Adrenal gland (tissue), 12 donors: Measurements from ENCODE around the gene TMEM26. TPM values are rescaled to one million over a fixed set of nuclear protein-coding genes. Genes with fewer than 3 reads are reported as not detected.

Experiments used
- DNase-seq, 7 donors: peaks; one replicate each; pipeline ENCODE4 v3.0.0-alpha.2; 2019 to 2020
- H3K27ac ChIP-seq, 5 donors: fragments of 200-600 bp; sonication (generic) in 4 of 5; 1 replicate in 3 of 5; 2 replicates in 2 of 5; pipeline versions ENCODE4 v1.5.1 to v1.8.0; 2016 to 2020; ENCODE audit warnings: mild to moderate bottlenecking in 1 of 5
- H3K27me3 ChIP-seq: fragments of 200-600 bp; 2 replicates; pipeline ENCODE4 v1.8.0; 2021
- H3K36me3 ChIP-seq, 2 donors: fragments of 200-600 bp; replicated peaks in 1 of 2; 1 replicate in 1 of 2; 2 replicates in 1 of 2; pipeline versions ENCODE4 v1.5.1 to v1.8.0; 2018 to 2022
- H3K4me1 ChIP-seq, 2 donors: fragments of 200-600 bp; replicated peaks in 1 of 2; 1 replicate in 1 of 2; 2 replicates in 1 of 2; pipeline versions ENCODE4 v1.5.1 to v1.8.0; 2018 to 2021
- H3K4me3 ChIP-seq, 4 donors: fragments of 200-600 bp; sonication (generic) in 3 of 4; one replicate each; pipeline ENCODE4 v1.5.1; 2016 to 2018
- H3K9me3 ChIP-seq, 3 donors: fragments of 200-600 bp; sonication (generic) in 1 of 3; replicated peaks in 1 of 3; 1 replicate in 2 of 3; 2 replicates in 1 of 3; pipeline versions ENCODE4 v1.5.1 to v1.8.0; 2016 to 2021
- CTCF ChIP-seq, 6 experiments: fragments of 450-650 bp in 4 of 6; fragments of 200-600 bp in 2 of 6; sonication (generic) in 1 of 6; IDR thresholded peaks; 1 replicate in 5 of 6; 2 replicates in 1 of 6; pipeline versions ENCODE4 v1.5.1 to v1.8.0; 2016 to 2021; ENCODE audit warnings: antibody characterized with exemption in 6 of 6, mild to moderate bottlenecking in 2 of 6, moderate library complexity in 1 of 6
- POLR2A ChIP-seq, 2 donors: fragments of 450-650 bp; IDR thresholded peaks; one replicate each; pipeline ENCODE4 v1.6.1; 2017; ENCODE audit warnings: antibody characterized with exemption in 2 of 2, mild to moderate bottlenecking in 2 of 2, moderate library complexity in 1 of 2
- WGBS, 4 donors: extraction: QIAGEN DNeasy Blood & Tissue Kit in 2 of 4; methylation state at CpG; one replicate each; pipeline versions ENCODE4 v1.1.5 to v1.1.7; 2013 to 2017; 5-methylcytosine and 5-hydroxymethylcytosine counted together
- intact Hi-C, 2 donors: fragments of 100-400 bp; cut with DNase I; formaldehyde crosslinking; loops; one replicate each; pipeline versions ENCODE4 v1.14.1 to v1.15.0; 2022 to 2023
- polyA plus RNA-seq, 3 donors: library from polyadenylated mRNA; stranded (reverse); fragments of 200-250 nt in 2 of 3; fragments of 350-450 nt in 1 of 3; fragmentation: Illumina TruSeq in 1 of 3; extraction: RNeasy Lipid Tissue Mini Kit (QIAGEN cat#74804) in 1 of 3; gene quantifications; one replicate each; pipeline ENCODE4 v1.2.3, GENCODE V29; 2013 to 2014
- total RNA-seq, 9 donors: library from RNA; depleted of rRNA in 4 of 9; stranded (reverse); fragments of >200 nt in 4 of 9; fragments of 120-200 nt in 1 of 9; fragmentation: NEBNext Ultra II Directional in 1 of 9; extraction: Animal tissue kit (Norgen Biotek cat#: 25700) in 1 of 9; gene quantifications; one replicate each; pipeline versions ENCODE4 v1.1.0 to v1.2.4, GENCODE V29; 2013 to 2023
- donor health status: healthy with polysubstance abuse.
- donor health status: Bipolar disorder and iron deficiency.
- donor health status: DM: yes; HTN: yes; CAD: no.
- donor health status: DM: no; HTN: no; CAD: no.
- donor health status: DM: no; HTN: no; CAD: no.
- donor health status: DM: yes; HTN: yes; CAD: no.

The TMEM26 gene
- total and polyA plus RNA-seq, 12 donors = 0.36 to 51.7 (median 1.9) TPM

GRCh38 chr10:61452151-61452651 lies 980 bp downstream of the TMEM26 start:
- no peaks in the 10 kb centered on the region for H3K36me3 ChIP-seq
- TF ChIP-seq POLR2A (IDR thresholded peaks at IDR 0.05) (no peak), CTCF (IDR thresholded peaks at IDR 0.05) (no peak)
- intact Hi-C loops = no loop called here
- peak overlapping the region in 2 of 4 donors; percentile 27 to 62 for H3K4me3 ChIP-seq
- H3K27ac ChIP-seq = peak overlapping the region in 1 of 5 donors; percentile 66
- no peak for DNase-seq
- H3K27me3 ChIP-seq = no peaks in the 10 kb centered on the region
- H3K9me3 ChIP-seq = no peaks in the 10 kb centered on the region
- H3K4me1 ChIP-seq = peaks cover 6 to 9% of the 10 kb centered on the region in 2 donors
- WGBS, 4 donors = 5 to 13% (median 9%) methylated on average over 7 to 28 of the region's 28 CpGs

GRCh38 chr10:61451357-61451756 lies 1.8 kb downstream of the TMEM26 start:
- DNase-seq = no peak
- Histone ChIP-seq H3K27me3 (no peaks in the 10 kb centered on the region), H3K4me3 (no peak overlapping the region), H3K27ac (no peak overlapping the region), H3K9me3 (no peaks in the 10 kb centered on the region), H3K4me1 (peaks cover under 1 to 3% of the 10 kb centered on the region in 2 donors), H3K36me3 (no peaks in the 10 kb centered on the region)
- intact Hi-C loops = no loop called here
- WGBS, 4 donors = 74 to 85% (median 78%) methylated on average over 3 of the region's 3 CpGs
- TF ChIP-seq CTCF (IDR thresholded peaks at IDR 0.05) = no peak
- no peak for TF ChIP-seq POLR2A (IDR thresholded peaks at IDR 0.05)

GRCh38 chr10:61448841-61449600 lies 4.2 kb downstream of the TMEM26 start:
- Histone ChIP-seq H3K27me3 (no peaks in the 10 kb centered on the region), H3K4me3 (no peak overlapping the region), H3K4me1 (no peaks in the 10 kb centered on the region), H3K27ac (no peak overlapping the region), H3K36me3 (no peaks in the 10 kb centered on the region), H3K9me3 (no peaks in the 10 kb centered on the region)
- TF ChIP-seq POLR2A (IDR thresholded peaks at IDR 0.05) = no peak
- no peak for TF ChIP-seq CTCF (IDR thresholded peaks at IDR 0.05)
- intact Hi-C loops = no loop called here
- DNase-seq = no peak
- 66 to 75% (median 73%) methylated on average over 5 of the region's 5 CpGs for WGBS, 4 donors

GRCh38 chr10:61448091-61448490 lies 5.1 kb downstream of the TMEM26 start:
- Histone ChIP-seq H3K4me3 (no peak overlapping the region), H3K36me3 (no peaks in the 10 kb centered on the region), H3K4me1 (no peaks in the 10 kb centered on the region), H3K27ac (no peak overlapping the region), H3K27me3 (no peaks in the 10 kb centered on the region), H3K9me3 (no peaks in the 10 kb centered on the region)
- no peak for DNase-seq
- TF ChIP-seq CTCF (IDR thresholded peaks at IDR 0.05) = no peak
- no peak for TF ChIP-seq POLR2A (IDR thresholded peaks at IDR 0.05)
- WGBS, 4 donors = 51 to 70% (median 61%) methylated on average over 3 of the region's 3 CpGs
- intact Hi-C loops = no loop called here
